Upper lobe of left lung (tissue), 4 donors: Measurements from ENCODE around the gene RRAD.

Source experiments
- CTCF ChIP-seq, 6 experiments: fragments of 450-650 bp in 4 of 6; fragments of 200-600 bp in 2 of 6; sonication (generic) in 2 of 6; IDR thresholded peaks; one replicate each; pipeline ENCODE4 v1.5.1; 2016 to 2019; ENCODE audit warnings: antibody characterized with exemption in 6 of 6
- EP300 ChIP-seq, 4 donors: sonication (generic); formaldehyde crosslinking; IDR thresholded peaks; one replicate each; pipeline ENCODE4 v1.5.1; 2017; ENCODE audit warnings: antibody characterized with exemption in 4 of 4, control low read depth in 2 of 4
- POLR2A ChIP-seq, 4 donors: fragments of 450-650 bp; IDR thresholded peaks; one replicate each; pipeline ENCODE4 v1.5.1; 2016 to 2017; ENCODE audit warnings: antibody characterized with exemption in 4 of 4, mild to moderate bottlenecking in 2 of 4
- POLR2AphosphoS5 ChIP-seq, 2 donors: sonication (generic); formaldehyde crosslinking; IDR thresholded peaks; one replicate each; pipeline ENCODE4 v1.5.1; 2017; ENCODE audit warnings: antibody characterized with exemption in 2 of 2

- TF ChIP-seq POLR2AphosphoS5 (IDR thresholded peaks at IDR 0.05) (no peak), CTCF (IDR thresholded peaks at IDR 0.05) (no peak), EP300 (IDR thresholded peaks at IDR 0.05) (no peak), POLR2A (IDR thresholded peaks at IDR 0.05) (no peak)
These were observed 34.4 kb upstream of the RRAD start for GRCh38 chr16:66959704-66960161.
